IMR-90 (cell line): ENCODE results near the gene ADCY2. TPM values are rescaled to one million over a fixed set of nuclear protein-coding genes. Genes with fewer than 3 reads are reported as not detected.

Experiments used
- ATAC-seq: fragments of 200-7000 bp; cut with Tn5 transposase; 2 replicates; pipeline ENCODE4 v1.9.1; 2020; ENCODE audit warnings: low read depth, mild to moderate bottlenecking, moderate library complexity
- BruUV-seq: library from RNA; stranded (reverse); fragments of 400-500 nt; replicated peaks from 2 replicates; lab custom pipeline; 2021; lab: Mats Ljungman, UMichigan
- CTCF ChIA-PET: fragments of 300-600 bp; formaldehyde crosslinking; extraction: SDS; loops from one replicate; lab custom pipeline; 2021; ENCODE audit warnings: antibody characterized with exemption; lab: Yijun Ruan, JAX
- POLR2A ChIA-PET: fragments of 300-600 bp; sonication (Branson Sonifier 250); formaldehyde crosslinking; loops from one replicate; lab custom pipeline; 2022; ENCODE audit warnings: antibody characterized with exemption; ENCODE audit not compliant: unreplicated experiment; lab: Charles Lee
- DNase-seq: peaks from one replicate; pipeline ENCODE4 v3.0.0; 2013
- H2AFZ ChIP-seq: replicated peaks from 2 replicates; pipeline ENCODE3; 2013; ENCODE audit warnings: low read length, mild to moderate bottlenecking; ENCODE audit not compliant: poor library complexity
- H2AK5ac ChIP-seq: 2 replicates; pipeline ENCODE4 v1.6.1; 2013; ENCODE audit warnings: low read depth, low read length, inconsistent platforms
- H2AK9ac ChIP-seq: replicated peaks from 2 replicates; pipeline ENCODE3; 2013; ENCODE audit warnings: mild to moderate bottlenecking, low read depth, low read length, moderate library complexity; ENCODE audit not compliant: poor library complexity
- H2BK120ac ChIP-seq: 2 replicates; pipeline ENCODE4 v1.6.1; 2013; ENCODE audit warnings: low read depth, low read length, inconsistent platforms
- H2BK15ac ChIP-seq: 3 replicates; pipeline ENCODE4 v1.6.1; 2013; ENCODE audit warnings: low read depth, low read length, inconsistent platforms
- H2BK20ac ChIP-seq: 2 replicates; pipeline ENCODE4 v1.6.1; 2013; ENCODE audit warnings: low read depth, mild to moderate bottlenecking, inconsistent platforms, low read length, moderate library complexity
- H2BK5ac ChIP-seq: 2 replicates; pipeline ENCODE4 v1.6.1; 2013; ENCODE audit warnings: mild to moderate bottlenecking, low read depth, low read length, inconsistent platforms; ENCODE audit not compliant: poor library complexity, severe bottlenecking
- H3K14ac ChIP-seq: replicated peaks from 2 replicates; pipeline ENCODE4 v1.6.1; 2013; ENCODE audit warnings: low read depth, low read length, inconsistent platforms
- H3K18ac ChIP-seq: 2 replicates; pipeline ENCODE4 v1.6.1; 2013; ENCODE audit warnings: low read depth, low read length, control low read depth
- H3K23ac ChIP-seq: 2 replicates; pipeline ENCODE4 v1.6.1; 2013; ENCODE audit warnings: low read depth, low read length, inconsistent platforms
- H3K27ac ChIP-seq: 2 replicates; pipeline ENCODE4 v1.5.1; 2013; ENCODE audit warnings: mild to moderate bottlenecking, control low read depth, low read length; ENCODE audit not compliant: insufficient read depth
- H3K27me3 ChIP-seq: 2 replicates; pipeline ENCODE4 v1.6.1; 2013; ENCODE audit warnings: low read length; ENCODE audit not compliant: control insufficient read depth, insufficient read depth
- H3K36me3 ChIP-seq: 2 replicates; pipeline ENCODE4 v1.6.1; 2013; ENCODE audit warnings: low read length, mixed read lengths; ENCODE audit not compliant: control insufficient read depth, insufficient read depth
- H3K4ac ChIP-seq: 2 replicates; pipeline ENCODE4 v1.6.1; 2013; ENCODE audit warnings: low read depth, low read length, inconsistent platforms
- H3K4me1 ChIP-seq: 2 replicates; pipeline ENCODE4 v1.6.1; 2013; ENCODE audit warnings: low read length, mixed read lengths; ENCODE audit not compliant: control insufficient read depth, insufficient read depth
- H3K4me2 ChIP-seq: 2 replicates; pipeline ENCODE4 v1.6.1; 2013; ENCODE audit warnings: low read depth, mild to moderate bottlenecking, control low read depth, low read length, moderate library complexity
- H3K4me3 ChIP-seq: 2 replicates; pipeline ENCODE4 v1.5.1; 2013; ENCODE audit warnings: low read depth, mild to moderate bottlenecking, control low read depth, low read length, moderate library complexity; ENCODE audit not compliant: insufficient read depth
- H3K56ac ChIP-seq: 2 replicates; pipeline ENCODE4 v1.6.1; 2013; ENCODE audit warnings: low read length, inconsistent platforms; ENCODE audit not compliant: insufficient read depth; ENCODE audit errors: extremely low read depth
- H3K79me1 ChIP-seq, 2 experiments: 2 replicates each; pipeline ENCODE4 v1.6.1; 2013; ENCODE audit warnings: low read length in 2 of 2, inconsistent platforms in 1 of 2, low read depth in 1 of 2
- H3K9ac ChIP-seq: 2 replicates; pipeline ENCODE4 v1.6.1; 2013; ENCODE audit warnings: low read depth, low read length, control low read depth
- H3K9me1 ChIP-seq: 2 replicates; pipeline ENCODE4 v1.6.1; 2013; ENCODE audit warnings: low read length, inconsistent platforms; ENCODE audit not compliant: insufficient read depth
- H3K9me3 ChIP-seq: 2 replicates; pipeline ENCODE4 v1.6.1; 2013; ENCODE audit warnings: low read length; ENCODE audit not compliant: control insufficient read depth, insufficient read depth
- H4K20me1 ChIP-seq: 2 replicates; pipeline ENCODE4 v1.6.1; 2013; ENCODE audit warnings: low read length, inconsistent platforms; ENCODE audit not compliant: insufficient read depth
- H4K5ac ChIP-seq: 2 replicates; pipeline ENCODE4 v1.6.1; 2013; ENCODE audit warnings: mild to moderate bottlenecking, low read depth, low read length, control low read depth
- H4K8ac ChIP-seq, 2 experiments: 2 replicates each; pipeline ENCODE4 v1.6.1; 2013; ENCODE audit warnings: low read depth in 2 of 2, low read length in 2 of 2, control low read depth in 1 of 2, inconsistent platforms in 1 of 2
- H4K91ac ChIP-seq: 2 replicates; pipeline ENCODE4 v1.6.1; 2013; ENCODE audit warnings: low read depth, low read length, inconsistent platforms; ENCODE audit not compliant: insufficient read depth
- CHD1 ChIP-seq: IDR thresholded peaks from 2 replicates; pipeline ENCODE4 v1.6.1; 2012; ENCODE audit warnings: low read depth, low read length, improper control_type of control experiment
- MAZ ChIP-seq: IDR thresholded peaks from 2 replicates; pipeline ENCODE4 v1.6.1; 2012; ENCODE audit warnings: low read depth, mild to moderate bottlenecking, low read length, improper control_type of control experiment, moderate library complexity, borderline replicate concordance
- MXI1 ChIP-seq: IDR thresholded peaks from 2 replicates; pipeline ENCODE4 v1.6.1; 2012; ENCODE audit warnings: low read depth, mild to moderate bottlenecking, low read length, moderate library complexity, borderline replicate concordance
- whole genome bisulfite sequencing, 2 experiments: methylation state at CpG; one replicate each; pipeline versions ENCODE4 v1.1.5 to v1.1.7; 2013; ENCODE audit warnings: missing lambda C conversion rate in 2 of 2; ENCODE audit not compliant: insufficient read length in 1 of 2; ENCODE audit errors: extremely low coverage in 2 of 2; 5-methylcytosine and 5-hydroxymethylcytosine counted together
- dilution Hi-C: fragments of 300-500 bp; cut with HindIII; formaldehyde crosslinking; loops from one replicate; pipeline ENCODE4 v1.14.3; 2018; ENCODE audit warnings: low sequenced_read_pairs; ENCODE audit not compliant: unreplicated experiment
- in situ Hi-C: fragments of 300-500 bp; cut with MboI; formaldehyde crosslinking; loops from 3 replicates; pipeline ENCODE4 v1.14.3; 2019; ENCODE audit warnings: low sequenced_read_pairs, inconsistent platforms, mixed read lengths
- intact Hi-C: fragments of 100-400 bp; cut with micrococcal nuclease; formaldehyde crosslinking; loops from 2 replicates; pipeline ENCODE4 v1.10.0; 2022
- polyA plus RNA-seq, 3 experiments: library from polyadenylated mRNA; depleted of rRNA; stranded (reverse); fragments of >200 nt; gene quantifications; 2 replicates each; pipeline ENCODE4 v1.2.3, GENCODE V29; 2012; ENCODE audit warnings: low replicate concordance in 1 of 3
- total RNA-seq: library from RNA; depleted of rRNA; stranded (reverse); fragments of >200 nt; gene quantifications from 2 replicates; pipeline ENCODE4 v1.2.3, GENCODE V29; 2012

ADCY2 gene
- total and polyA plus RNA-seq, 2 of the 4 experiments (the other 2 are of a cell fraction) = not detected

- no peaks in the 10 kb centered on the region for H4K20me1 ChIP-seq
- dilution Hi-C loops (no loop called here), intact Hi-C loops (no loop called here), in situ Hi-C loops (no loop called here)
- H3K4me1 ChIP-seq = no peaks in the 10 kb centered on the region
- no peak overlapping the region for H2AFZ ChIP-seq
- no TSS peak for BruUV-seq
- no peaks in the 10 kb centered on the region for H3K9me1 ChIP-seq
- 14% methylated on average over 3 of the region's 6 CpGs; no CpG with 5 or more reads in 1 of the 2 experiments for WGBS, 2 experiments
- no peak overlapping the region for H4K91ac ChIP-seq
- TF ChIP-seq MAZ (no peak), CHD1 (no peak), MXI1 (no peak)
- no peak overlapping the region for H2BK120ac ChIP-seq
- no peak overlapping the region for H3K4ac ChIP-seq
- H4K8ac ChIP-seq = no peak overlapping the region
- H3K4me3 ChIP-seq = no peak overlapping the region
- no peak overlapping the region for H3K23ac ChIP-seq
- H3K36me3 ChIP-seq = no peaks in the 10 kb centered on the region
- no peaks in the 10 kb centered on the region for H3K79me1 ChIP-seq
- no peaks in the 10 kb centered on the region for H3K27me3 ChIP-seq
- CTCF ChIA-PET = interaction anchor here (0.7 kb wide), 1 partner anchor 163 kb away, joined by 3 read pairs; no protein-coding TSS in a partner anchor
- H3K56ac ChIP-seq = no peak overlapping the region
- ATAC-seq = no peak
- no peak overlapping the region for H3K9ac ChIP-seq
- H2AK9ac ChIP-seq = no peak overlapping the region
- no peak overlapping the region for H4K5ac ChIP-seq
- H2BK5ac ChIP-seq = no peak overlapping the region
- no peak overlapping the region for H3K4me2 ChIP-seq
- peaks cover 11% of the 10 kb centered on the region for H3K9me3 ChIP-seq
- DNase-seq = no peak
- H2BK15ac ChIP-seq = no peak overlapping the region
- H3K14ac ChIP-seq = no peak overlapping the region
- H3K18ac ChIP-seq = no peak overlapping the region
- POLR2A ChIA-PET = no interaction called here
- H2BK20ac ChIP-seq = no peak overlapping the region
- H2AK5ac ChIP-seq = no peak overlapping the region
- H3K27ac ChIP-seq = no peak overlapping the region
These were observed 48.6 kb upstream of the ADCY2 start for GRCh38 chr5:7347377-7347776.
